RPMI8226 (cell line): ENCODE results near the gene NCAPD2.
A peak's percentile ranks its signal among the peaks of the same experiment; 100 is the strongest.

Experiments used
- DNase-seq: peaks from one replicate; pipeline ENCODE4 v3.0.0-alpha.2; 2015

NCAPD2 gene

DNA sequence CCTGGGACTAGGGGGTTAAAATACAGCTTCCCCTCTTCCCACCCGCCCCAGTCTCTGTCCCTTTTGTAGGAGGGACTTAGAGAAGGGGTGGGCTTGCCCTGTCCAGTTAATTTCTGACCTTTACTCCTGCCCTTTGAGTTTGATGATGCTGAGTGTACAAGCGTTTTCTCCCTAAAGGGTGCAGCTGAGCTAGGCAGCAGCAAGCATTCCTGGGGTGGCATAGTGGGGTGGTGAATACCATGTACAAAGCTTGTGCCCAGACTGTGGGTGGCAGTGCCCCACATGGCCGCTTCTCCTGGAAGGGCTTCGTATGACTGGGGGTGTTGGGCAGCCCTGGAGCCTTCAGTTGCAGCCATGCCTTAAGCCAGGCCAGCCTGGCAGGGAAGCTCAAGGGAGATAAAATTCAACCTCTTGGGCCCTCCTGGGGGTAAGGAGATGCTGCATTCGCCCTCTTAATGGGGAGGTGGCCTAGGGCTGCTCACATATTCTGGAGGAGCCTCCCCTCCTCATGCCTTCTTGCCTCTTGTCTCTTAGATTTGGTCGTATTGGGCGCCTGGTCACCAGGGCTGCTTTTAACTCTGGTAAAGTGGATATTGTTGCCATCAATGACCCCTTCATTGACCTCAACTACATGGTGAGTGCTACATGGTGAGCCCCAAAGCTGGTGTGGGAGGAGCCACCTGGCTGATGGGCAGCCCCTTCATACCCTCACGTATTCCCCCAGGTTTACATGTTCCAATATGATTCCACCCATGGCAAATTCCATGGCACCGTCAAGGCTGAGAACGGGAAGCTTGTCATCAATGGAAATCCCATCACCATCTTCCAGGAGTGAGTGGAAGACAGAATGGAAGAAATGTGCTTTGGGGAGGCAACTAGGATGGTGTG, 42.3 kb downstream of the NCAPD2 start:
- DNase-seq: no peak

DNA sequence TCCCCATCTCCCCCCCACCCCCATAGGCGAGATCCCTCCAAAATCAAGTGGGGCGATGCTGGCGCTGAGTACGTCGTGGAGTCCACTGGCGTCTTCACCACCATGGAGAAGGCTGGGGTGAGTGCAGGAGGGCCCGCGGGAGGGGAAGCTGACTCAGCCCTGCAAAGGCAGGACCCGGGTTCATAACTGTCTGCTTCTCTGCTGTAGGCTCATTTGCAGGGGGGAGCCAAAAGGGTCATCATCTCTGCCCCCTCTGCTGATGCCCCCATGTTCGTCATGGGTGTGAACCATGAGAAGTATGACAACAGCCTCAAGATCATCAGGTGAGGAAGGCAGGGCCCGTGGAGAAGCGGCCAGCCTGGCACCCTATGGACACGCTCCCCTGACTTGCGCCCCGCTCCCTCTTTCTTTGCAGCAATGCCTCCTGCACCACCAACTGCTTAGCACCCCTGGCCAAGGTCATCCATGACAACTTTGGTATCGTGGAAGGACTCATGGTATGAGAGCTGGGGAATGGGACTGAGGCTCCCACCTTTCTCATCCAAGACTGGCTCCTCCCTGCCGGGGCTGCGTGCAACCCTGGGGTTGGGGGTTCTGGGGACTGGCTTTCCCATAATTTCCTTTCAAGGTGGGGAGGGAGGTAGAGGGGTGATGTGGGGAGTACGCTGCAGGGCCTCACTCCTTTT, 43.1 kb downstream of the NCAPD2 start:
- DNase-seq: no peak

DNA sequence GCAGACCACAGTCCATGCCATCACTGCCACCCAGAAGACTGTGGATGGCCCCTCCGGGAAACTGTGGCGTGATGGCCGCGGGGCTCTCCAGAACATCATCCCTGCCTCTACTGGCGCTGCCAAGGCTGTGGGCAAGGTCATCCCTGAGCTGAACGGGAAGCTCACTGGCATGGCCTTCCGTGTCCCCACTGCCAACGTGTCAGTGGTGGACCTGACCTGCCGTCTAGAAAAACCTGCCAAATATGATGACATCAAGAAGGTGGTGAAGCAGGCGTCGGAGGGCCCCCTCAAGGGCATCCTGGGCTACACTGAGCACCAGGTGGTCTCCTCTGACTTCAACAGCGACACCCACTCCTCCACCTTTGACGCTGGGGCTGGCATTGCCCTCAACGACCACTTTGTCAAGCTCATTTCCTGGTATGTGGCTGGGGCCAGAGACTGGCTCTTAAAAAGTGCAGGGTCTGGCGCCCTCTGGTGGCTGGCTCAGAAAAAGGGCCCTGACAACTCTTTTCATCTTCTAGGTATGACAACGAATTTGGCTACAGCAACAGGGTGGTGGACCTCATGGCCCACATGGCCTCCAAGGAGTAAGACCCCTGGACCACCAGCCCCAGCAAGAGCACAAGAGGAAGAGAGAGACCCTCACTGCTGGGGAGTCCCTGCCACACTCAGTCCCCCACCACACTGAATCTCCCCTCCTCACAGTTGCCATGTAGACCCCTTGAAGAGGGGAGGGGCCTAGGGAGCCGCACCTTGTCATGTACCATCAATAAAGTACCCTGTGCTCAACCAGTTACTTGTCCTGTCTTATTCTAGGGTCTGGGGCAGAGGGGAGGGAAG, 43.9 kb downstream of the NCAPD2 start:
- peak; percentile 85 for DNase-seq

DNA sequence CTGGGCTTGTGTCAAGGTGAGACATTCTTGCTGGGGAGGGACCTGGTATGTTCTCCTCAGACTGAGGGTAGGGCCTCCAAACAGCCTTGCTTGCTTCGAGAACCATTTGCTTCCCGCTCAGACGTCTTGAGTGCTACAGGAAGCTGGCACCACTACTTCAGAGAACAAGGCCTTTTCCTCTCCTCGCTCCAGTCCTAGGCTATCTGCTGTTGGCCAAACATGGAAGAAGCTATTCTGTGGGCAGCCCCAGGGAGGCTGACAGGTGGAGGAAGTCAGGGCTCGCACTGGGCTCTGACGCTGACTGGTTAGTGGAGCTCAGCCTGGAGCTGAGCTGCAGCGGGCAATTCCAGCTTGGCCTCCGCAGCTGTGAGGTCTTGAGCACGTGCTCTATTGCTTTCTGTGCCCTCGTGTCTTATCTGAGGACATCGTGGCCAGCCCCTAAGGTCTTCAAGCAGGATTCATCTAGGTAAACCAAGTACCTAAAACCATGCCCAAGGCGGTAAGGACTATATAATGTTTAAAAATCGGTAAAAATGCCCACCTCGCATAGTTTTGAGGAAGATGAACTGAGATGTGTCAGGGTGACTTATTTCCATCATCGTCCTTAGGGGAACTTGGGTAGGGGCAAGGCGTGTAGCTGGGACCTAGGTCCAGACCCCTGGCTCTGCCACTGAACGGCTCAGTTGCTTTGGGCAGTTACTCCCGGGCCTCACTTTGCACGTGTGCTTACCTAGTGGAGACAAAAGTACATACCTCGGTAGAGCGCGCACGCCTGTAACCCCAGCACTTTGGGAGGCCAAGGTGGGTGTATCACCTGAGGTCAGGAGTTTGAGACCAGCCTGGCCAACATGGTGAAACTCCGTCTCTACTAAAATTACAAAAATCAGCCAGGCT, 44.8 kb downstream of the NCAPD2 start:
- peak; percentile 33 for DNase-seq

DNA sequence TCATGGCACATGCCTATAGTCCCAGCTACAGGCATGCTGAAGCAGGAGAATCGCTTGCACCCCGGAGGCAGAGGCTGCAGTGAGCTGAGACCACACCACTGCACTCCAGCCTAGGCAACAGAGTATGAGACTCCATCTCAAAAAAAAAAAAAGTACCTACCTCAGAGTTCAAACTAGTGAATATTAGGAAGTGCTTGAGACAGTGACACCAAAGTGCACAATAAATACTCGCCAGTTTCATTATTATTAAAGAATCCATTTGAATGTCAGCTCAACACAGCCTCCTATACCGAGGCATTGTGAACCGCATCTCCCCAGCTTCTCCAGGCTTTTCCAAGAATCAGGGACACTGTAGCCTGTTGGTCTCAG, 45.4 kb downstream of the NCAPD2 start:
- no peak for DNase-seq

DNA sequence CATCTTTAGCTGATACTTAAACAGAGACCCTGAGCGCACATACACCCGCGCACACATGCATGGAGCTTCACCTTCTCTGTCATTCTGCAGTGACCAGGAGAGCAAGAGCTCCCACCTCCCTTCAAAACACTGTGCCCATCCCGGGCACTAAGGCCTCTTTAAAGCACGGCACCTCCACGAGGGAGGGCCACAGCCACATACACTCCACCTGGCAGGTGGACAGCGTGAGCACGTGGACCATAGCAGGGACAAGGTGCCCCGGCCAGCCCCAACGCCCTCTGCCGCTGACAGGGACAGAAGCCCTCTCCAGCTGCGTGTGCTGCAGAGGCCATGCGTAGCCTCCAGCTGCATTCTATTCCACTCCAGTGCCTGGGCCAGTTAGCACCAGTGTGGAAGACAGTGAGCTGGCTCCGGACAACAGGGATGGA, 45.8 kb downstream of the NCAPD2 start:
- no peak for DNase-seq

DNA sequence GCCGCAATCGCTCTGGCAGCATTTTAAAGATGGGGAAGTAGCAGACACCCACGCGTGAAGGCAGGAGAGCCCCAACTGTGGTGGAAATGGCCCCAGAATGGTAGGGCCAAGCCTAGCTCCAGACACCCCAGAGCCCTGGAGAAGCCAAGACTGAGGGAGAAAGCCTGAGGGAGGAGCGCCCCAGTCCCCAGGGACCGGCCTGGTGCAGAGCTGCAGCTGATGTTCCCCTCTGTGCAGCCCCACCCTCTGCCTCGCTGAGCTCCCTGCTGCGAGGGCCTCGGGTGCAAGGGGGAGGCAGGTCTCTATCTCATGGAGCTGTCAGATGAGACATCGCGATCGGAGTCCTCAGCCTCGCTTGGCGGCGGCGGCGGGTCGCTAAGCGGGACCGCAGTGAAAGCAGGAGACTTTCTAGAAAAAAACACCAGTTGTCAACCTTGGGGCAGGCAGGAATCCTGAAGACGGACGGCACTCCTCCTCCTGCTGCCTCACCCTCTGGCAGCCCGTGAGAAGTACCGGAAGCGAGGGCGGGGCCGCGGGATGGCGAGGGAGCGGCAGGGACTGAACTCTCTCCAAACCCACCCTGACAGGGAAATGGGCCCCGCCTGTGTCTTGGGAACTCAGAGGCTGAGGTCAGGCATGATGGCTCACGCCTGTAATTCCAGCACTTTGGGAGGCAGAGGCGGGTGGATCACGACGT, 46.4 kb downstream of the NCAPD2 start:
- DNase-seq: no peak

DNA sequence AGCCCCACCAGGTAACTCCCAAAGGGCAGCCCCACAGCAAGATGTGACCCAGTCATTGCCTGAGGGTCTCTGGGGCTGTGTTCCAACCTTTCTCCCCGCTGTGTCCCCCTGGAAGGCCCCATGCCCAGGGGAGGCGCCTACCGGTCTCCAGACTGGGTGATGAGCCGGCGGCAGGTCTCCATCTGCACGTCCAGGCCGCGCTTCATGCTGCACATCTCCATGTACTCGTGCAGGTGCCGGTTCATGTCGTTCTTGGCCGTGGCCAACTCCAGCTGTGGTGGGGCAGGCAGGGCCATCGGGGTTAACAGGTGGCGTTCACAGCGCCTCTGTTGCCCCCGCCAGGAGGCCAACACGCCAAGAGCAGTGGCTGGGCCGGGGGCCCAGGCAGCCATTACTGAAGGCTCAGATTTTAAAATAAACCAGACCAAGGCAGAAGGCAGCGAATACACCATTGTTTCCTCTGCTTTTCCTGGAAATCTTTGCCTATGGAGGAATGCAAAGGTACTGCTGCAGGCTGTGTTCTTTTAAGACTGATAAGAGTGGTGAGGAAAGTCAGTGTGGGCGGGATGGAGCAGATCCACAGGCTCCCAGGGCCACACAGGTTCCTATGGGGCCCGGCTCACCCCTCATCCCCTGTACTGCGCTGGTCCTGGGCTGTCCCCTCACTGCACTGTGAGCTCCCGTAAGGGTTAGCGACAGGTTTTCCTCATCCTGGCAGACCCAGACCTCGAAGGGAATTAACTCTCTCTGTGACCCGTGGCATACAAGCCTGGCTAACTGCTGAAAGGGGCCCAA, 47.7 kb downstream of the NCAPD2 start:
- DNase-seq: no peak

DNA sequence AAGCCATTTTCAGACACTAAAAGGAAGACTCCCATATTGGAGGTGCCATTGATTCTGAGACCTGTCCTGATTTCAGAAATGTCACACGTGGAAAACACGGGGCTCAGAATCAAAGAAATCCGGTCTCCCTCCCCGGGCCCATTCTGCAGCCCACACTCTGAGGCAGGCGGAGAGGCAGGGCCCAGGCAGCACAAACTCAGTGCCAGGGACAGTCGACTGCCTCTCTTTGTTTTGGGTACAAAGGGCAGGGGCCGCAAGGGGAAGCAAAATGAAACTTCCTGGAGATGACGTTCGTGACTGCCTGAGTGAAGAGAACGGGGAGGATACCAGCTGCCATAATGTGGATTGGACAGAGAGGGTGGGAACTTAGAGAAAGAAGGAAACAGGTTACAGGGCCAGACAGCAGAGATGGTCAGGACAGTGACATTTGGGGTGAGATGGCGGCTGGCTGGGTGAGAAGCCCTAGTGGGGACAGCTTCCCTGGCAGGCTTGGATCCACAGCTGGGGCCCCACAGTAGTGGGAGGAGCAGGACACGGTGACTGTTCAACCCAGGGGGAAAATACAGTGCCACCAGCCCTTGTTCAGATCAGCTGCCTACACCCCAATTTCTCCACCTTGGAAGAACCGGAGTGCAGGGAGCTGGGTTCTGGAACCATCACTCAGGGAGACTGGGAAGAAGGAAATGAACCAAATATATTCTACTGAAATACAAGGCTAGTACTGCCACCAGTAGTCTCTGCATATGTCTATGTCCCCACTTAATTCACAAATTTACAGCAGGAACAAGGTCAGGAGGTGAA, 48.5 kb downstream of the NCAPD2 start:
- no peak for DNase-seq

DNA sequence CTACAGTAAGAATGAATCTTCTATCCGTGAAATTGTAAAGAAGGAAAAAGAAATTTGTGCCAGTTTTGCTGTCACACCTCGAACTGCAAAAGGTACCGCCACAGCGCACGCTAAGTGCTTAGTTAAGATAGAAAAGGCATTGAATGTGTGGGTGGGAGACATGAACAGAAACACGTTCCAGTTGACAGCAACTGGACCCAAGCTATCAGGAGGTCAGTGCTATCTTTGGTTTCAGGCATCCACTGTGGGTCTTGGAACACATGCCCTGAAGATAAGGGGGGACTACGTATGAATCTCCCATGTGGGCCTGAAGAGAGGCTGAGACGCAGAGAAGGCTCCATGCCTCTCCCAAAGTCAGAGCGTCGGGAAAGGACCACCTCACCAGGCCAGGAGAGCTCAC, 52.1 kb downstream of the NCAPD2 start:
- no peak for DNase-seq

DNA sequence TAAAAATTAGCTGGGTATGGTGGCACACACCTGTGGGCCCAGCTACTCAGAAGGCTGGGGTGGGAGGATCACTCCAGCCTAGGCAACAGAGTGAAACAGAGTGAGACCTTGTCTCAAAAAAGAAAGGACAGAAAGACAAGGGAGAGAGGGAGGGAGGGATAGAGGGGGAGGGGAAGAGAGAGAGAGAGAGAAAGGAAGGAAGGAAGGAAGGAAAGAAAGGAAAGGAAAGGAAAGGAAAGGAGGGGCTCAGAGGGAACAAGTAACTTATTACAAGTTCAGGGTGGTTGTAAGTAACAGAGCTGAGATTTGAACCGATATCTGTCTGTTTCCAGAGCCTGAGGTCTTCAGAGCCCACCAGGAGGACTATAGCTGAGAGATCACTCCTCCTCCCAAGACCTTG, 53.7 kb downstream of the NCAPD2 start:
- DNase-seq: no peak

DNA sequence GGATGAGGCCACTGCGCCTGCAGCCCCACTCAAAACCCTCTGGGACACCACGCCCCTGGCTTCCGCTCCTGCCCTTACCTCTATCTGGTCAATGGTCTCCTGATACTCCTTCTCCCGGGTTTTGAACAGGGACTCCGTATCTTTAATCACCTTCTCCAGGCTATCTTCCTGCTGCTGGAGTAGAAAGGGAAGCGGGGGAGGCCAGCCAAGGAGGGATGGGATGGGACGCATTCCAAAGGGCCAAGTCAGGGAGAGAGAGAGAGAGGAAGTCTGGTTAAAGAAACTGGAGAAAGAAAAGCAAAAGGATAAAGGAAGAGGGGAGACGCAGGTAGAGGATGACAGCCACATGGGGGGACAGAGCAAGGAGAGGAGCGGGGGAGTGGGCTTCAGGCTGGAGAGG, 54.1 kb downstream of the NCAPD2 start:
- no peak for DNase-seq

DNA sequence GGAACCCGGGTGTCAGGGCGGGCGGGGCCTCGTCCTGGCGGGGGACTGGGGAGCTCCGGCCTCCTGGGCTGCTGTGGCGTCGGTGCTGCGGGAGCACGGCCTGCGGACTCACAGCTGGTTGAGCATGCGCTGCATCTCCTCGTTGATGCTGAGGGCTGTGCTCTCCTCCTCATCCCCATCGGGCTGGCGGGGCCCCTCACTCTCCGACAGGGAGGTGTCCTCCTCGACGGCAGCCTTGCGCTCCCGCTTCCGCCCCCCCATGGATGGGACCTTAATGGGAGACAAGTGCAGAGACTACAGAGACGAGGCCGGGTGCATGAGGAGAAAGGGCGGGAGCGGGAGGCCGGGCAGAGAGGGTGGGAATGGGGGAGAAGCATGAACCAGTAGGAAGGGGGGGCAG, 54.7 kb downstream of the NCAPD2 start:
- no peak for DNase-seq

DNA sequence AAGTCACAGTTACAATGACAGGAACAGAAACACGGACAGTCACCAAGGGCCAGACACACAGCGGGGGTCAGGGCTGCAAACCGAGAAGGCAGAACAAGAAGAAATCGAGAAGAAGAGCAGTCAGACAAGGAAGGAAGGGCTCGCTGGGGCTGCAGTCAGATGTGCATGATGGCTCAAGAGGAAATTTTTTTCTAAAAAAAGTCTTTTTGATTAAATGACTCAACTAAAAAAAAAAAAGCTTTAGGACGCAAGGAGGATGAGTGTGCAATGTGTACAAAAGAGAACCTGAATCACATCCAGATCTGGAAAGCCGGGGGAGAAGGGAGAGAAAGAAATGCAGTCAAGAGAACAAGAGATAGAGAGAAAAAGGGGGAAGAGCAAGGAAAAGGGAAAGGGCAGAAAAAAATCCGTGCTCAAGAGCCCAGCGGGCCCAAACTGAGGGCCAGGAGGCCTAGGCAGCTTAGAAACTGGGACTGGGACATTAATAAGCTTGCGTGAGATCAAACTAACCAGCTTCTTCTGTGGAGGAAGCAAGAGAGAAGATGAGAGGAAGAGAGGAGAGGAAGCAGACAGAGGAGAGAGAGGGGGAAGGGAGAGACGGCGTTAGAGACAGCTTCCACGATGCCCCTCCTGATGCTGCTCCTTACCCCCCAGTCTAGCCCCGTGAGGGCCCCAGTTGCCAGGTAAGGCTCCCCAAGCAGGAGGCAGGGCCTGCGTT, 55.2 kb downstream of the NCAPD2 start:
- no peak for DNase-seq

DNA sequence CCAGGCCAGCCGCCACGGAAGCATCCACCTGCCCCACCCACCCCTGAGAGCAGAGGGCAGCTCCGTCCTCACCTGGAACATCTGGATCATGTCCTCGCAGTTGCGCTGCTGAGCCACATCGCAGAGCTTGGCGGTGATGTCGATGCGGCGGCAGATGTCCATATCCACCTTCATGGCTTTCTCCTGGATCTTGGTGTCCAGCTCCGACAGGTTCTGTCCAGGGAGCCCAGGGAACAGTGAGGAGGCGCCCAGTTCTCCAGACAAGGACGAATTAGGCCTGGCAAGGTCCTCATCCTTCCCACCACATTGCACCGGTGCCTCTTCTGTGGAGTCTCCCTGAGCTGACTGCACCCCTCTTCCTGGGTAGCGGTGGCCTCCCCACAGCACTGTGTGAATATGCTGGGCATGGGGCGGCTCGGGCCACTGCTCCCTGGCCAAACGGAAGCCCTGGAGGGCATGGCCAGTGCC, 55.8 kb downstream of the NCAPD2 start:
- no peak for DNase-seq

DNA sequence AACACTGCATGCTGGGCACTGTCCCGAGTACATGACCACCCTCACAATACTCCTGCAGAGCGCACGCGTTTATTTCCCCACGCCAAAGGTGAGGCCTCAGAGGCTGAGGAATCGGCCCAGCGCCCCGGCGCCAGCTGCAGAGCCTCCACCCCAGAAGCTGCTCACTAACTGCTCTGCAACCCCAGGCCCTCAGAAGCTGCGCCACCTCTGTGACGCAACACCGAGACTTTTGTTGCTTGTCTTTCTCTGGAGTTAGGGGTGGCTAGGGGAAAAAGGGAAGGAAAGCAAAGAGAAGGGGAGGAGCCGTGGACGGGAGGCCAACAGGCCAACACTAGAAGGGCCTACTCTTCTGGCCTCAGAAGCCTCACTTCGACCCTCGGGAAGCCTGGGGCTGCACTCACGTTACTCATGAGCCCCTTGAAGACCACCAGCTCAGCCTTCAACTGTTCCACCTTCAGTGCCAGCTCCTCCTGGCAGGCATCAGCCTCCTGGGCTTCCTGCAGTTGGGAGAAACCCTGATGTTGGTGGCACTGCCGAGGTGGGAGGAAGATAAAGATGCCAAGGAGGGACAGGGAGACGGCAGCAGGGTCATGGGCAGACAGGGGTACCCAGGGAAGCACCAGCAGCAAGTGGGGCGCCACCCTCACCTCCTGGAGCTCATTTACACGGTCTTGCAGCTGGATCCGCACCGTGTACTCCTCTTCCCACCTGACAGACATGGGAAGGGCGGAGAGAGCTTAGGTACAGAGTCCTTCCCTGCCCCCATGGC, 56.6 kb downstream of the NCAPD2 start:
- no peak for DNase-seq

DNA sequence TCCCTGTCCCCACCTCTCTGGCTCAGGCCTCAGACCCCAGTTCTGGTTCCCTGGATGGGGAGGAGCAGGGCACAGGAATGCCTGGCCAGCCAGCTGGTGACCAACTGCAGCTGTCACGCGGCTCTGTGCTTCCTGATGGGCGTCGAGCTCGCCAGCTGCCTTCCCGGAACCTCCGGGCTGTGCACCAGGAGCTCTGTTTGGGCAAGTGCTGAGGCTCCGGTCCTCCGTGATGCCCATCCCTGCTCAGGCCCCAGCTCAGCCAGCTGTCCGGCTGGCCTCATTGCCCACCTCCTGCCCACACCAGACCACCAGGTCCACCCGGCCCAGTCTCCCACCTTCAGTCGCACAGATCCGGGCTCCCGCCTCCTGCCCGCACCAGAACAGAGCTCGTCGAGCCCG, 57.2 kb downstream of the NCAPD2 start:
- DNase-seq: no peak

DNA sequence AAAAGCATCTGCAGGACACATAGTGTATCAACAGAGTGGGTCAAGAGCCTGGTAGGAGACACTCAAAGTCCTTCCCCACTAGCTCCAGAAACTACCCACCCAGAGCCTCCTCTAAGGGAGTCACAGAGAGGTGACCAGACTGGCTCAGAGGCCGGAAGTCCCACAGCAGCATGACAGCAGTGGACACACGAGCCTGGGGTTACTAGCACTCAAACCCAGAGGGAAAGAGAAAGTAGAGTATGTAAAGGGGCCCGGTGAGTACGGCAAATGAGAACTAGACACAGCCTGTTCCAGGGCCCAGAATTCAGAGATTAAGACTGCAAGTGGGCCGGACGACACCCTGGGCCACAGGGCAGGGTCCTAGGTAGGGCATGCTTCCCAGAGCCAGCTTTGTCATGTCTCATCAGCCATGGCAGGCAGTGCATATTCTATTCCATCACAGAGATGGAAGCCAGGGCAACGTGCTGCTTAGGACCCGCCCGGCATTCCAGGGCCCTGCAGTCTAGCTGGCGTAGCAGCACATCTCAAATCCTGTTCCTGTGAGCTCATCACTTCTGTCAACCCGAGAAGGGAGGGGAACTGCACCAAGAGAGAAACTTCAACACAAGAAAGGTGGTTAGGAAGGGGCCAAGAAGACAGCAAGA, 57.7 kb downstream of the NCAPD2 start:
- no peak for DNase-seq
